Hepatocyte (in vitro differentiated cells): ENCODE data around the gene CNNM2. TPM values are rescaled to one million over a fixed set of nuclear protein-coding genes. Genes with fewer than 3 reads are reported as not detected.

Experiments
- DNase-seq: peaks from one replicate; pipeline ENCODE4 v3.0.0-alpha.2; 2016; ENCODE audit warnings: low spot score
- H2AFZ ChIP-seq: fragments of 200-600 bp; sonication (generic); 2 replicates; pipeline ENCODE4 v1.6.0; 2016; ENCODE audit warnings: antibody characterized with exemption, mild to moderate bottlenecking
- H3K27ac ChIP-seq: fragments of 200-600 bp; sonication (generic); 2 replicates; pipeline ENCODE4 v1.5.1; 2016; ENCODE audit warnings: mild to moderate bottlenecking
- H3K27me3 ChIP-seq: fragments of 200-600 bp; sonication (generic); 2 replicates; pipeline ENCODE4 v1.6.1; 2016
- H3K36me3 ChIP-seq: fragments of 200-600 bp; sonication (generic); replicated peaks from 2 replicates; pipeline ENCODE4 v1.5.1; 2016; ENCODE audit warnings: low read depth; ENCODE audit not compliant: insufficient read depth
- H3K4me1 ChIP-seq: fragments of 200-600 bp; sonication (generic); 2 replicates; pipeline ENCODE4 v1.5.1; 2016; ENCODE audit warnings: mild to moderate bottlenecking, moderate library complexity; ENCODE audit not compliant: insufficient read depth
- H3K4me2 ChIP-seq: fragments of 200-600 bp; sonication (generic); 2 replicates; pipeline ENCODE4 v1.6.0; 2016
- H3K4me3 ChIP-seq: fragments of 200-600 bp; sonication (generic); 2 replicates; pipeline ENCODE4 v1.5.1; 2016; ENCODE audit warnings: mild to moderate bottlenecking
- H3K79me2 ChIP-seq: fragments of 200-600 bp; sonication (generic); 2 replicates; pipeline ENCODE4 v1.6.0; 2017; ENCODE audit warnings: mild to moderate bottlenecking
- H3K9me2 ChIP-seq: fragments of 200-600 bp; sonication (generic); replicated peaks from 2 replicates; pipeline ENCODE4 v1.6.0; 2017; ENCODE audit warnings: mild to moderate bottlenecking; ENCODE audit not compliant: insufficient read depth
- H3K9me3 ChIP-seq: fragments of 200-600 bp; sonication (generic); 2 replicates; pipeline ENCODE4 v1.5.1; 2016; ENCODE audit warnings: low read depth, mild to moderate bottlenecking
- H4K20me1 ChIP-seq: fragments of 200-600 bp; sonication (generic); 2 replicates; pipeline ENCODE4 v1.6.0; 2016; ENCODE audit warnings: mild to moderate bottlenecking; ENCODE audit not compliant: insufficient read depth, poor library complexity, severe bottlenecking
- EZH2 ChIP-seq: fragments of 200-600 bp; sonication (generic); IDR thresholded peaks from 2 replicates; pipeline ENCODE4 v1.6.1; 2016; ENCODE audit warnings: antibody characterized with exemption, mild to moderate bottlenecking, borderline replicate concordance
- EZH2phosphoT487 ChIP-seq: fragments of 200-600 bp; sonication (generic); IDR thresholded peaks from one replicate; pipeline ENCODE4 v1.6.1; 2018; ENCODE audit warnings: antibody characterized with exemption, mild to moderate bottlenecking, low read depth, moderate library complexity; ENCODE audit not compliant: unreplicated experiment, severe bottlenecking
- WGBS: methylation state at CpG from one replicate; pipeline ENCODE4 v1.1.6; 2016; ENCODE audit warnings: low lambda C conversion rate; ENCODE audit errors: missing lambda C conversion rate; 5-methylcytosine and 5-hydroxymethylcytosine counted together
- polyA plus RNA-seq: library from polyadenylated mRNA; unstranded; fragments of >200 nt; fragmentation: Nextera tagmentation; extraction: Ambion mirVana; gene quantifications from 2 replicates; pipeline ENCODE4 v1.2.1, GENCODE V29; 2016
- total RNA-seq: library from RNA; depleted of rRNA; stranded (reverse); fragments of >200 nt; gene quantifications from 2 replicates; pipeline ENCODE4 v1.2.3, GENCODE V29; 2014
- TF ChIP-seq, protein P1 (sequence below): fragments of 200-600 bp; sonication (generic); IDR thresholded peaks from 2 replicates; pipeline ENCODE4 v1.5.1; 2016; ENCODE audit warnings: antibody characterized with exemption, mild to moderate bottlenecking; ENCODE audit not compliant: poor library complexity

The CNNM2 gene
- total and polyA plus RNA-seq, 2 experiments from 2014 or later = 6.8 to 9.8 TPM

GRCh38 chr10:103067484-103067883, 149.4 kb downstream of the CNNM2 start:
- Histone ChIP-seq H3K4me3 (no peak overlapping the region), H4K20me1 (no peaks in the 10 kb centered on the region), H3K9me3 (no peaks in the 10 kb centered on the region), H3K27me3 (no peaks in the 10 kb centered on the region), H2AFZ (no peak overlapping the region), H3K4me2 (no peak overlapping the region), H3K79me2 (no peaks in the 10 kb centered on the region), H3K9me2 (no peaks in the 10 kb centered on the region), H3K4me1 (no peaks in the 10 kb centered on the region), H3K36me3 (no peaks in the 10 kb centered on the region), H3K27ac (no peak overlapping the region)
- no peak for DNase-seq
- TF ChIP-seq EZH2 = no peak
- TF ChIP-seq, protein P1, sequence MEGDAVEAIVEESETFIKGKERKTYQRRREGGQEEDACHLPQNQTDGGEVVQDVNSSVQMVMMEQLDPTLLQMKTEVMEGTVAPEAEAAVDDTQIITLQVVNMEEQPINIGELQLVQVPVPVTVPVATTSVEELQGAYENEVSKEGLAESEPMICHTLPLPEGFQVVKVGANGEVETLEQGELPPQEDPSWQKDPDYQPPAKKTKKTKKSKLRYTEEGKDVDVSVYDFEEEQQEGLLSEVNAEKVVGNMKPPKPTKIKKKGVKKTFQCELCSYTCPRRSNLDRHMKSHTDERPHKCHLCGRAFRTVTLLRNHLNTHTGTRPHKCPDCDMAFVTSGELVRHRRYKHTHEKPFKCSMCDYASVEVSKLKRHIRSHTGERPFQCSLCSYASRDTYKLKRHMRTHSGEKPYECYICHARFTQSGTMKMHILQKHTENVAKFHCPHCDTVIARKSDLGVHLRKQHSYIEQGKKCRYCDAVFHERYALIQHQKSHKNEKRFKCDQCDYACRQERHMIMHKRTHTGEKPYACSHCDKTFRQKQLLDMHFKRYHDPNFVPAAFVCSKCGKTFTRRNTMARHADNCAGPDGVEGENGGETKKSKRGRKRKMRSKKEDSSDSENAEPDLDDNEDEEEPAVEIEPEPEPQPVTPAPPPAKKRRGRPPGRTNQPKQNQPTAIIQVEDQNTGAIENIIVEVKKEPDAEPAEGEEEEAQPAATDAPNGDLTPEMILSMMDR = no peak
- no peak for TF ChIP-seq EZH2phosphoT487
- WGBS = 96% methylated on average over 2 of the region's 2 CpGs

DNA sequence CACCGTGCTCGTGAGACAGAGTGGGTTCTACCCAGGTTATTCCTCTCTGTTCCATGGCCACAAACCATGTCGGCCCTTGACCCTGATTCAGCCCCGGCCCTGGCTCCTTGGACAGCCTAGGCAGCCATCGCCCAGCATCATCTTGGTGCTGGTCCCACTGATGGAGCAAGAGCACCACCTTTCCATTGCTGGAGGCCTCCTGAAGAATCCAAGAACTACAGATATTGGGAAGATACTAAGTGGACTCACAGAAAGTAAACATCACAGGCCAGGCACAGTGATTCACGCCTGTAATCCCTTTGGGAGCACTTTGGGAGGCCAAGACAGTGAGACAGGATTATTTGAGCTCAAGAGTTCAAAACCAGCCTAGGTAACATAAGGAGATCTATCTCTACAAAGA, 149.9 kb downstream of the CNNM2 start:
- Histone ChIP-seq H3K9me3 (no peaks in the 10 kb centered on the region), H3K4me2 (no peak overlapping the region), H3K79me2 (no peaks in the 10 kb centered on the region), H4K20me1 (no peaks in the 10 kb centered on the region), H2AFZ (no peak overlapping the region), H3K4me1 (no peaks in the 10 kb centered on the region), H3K27me3 (no peaks in the 10 kb centered on the region), H3K9me2 (no peaks in the 10 kb centered on the region), H3K4me3 (no peak overlapping the region), H3K27ac (no peak overlapping the region), H3K36me3 (no peaks in the 10 kb centered on the region)
- no peak for DNase-seq
- TF ChIP-seq EZH2 (no peak), EZH2phosphoT487 (no peak)
- TF ChIP-seq, protein P1 = no peak
- WGBS = 89% methylated on average over 6 of the region's 6 CpGs

DNA sequence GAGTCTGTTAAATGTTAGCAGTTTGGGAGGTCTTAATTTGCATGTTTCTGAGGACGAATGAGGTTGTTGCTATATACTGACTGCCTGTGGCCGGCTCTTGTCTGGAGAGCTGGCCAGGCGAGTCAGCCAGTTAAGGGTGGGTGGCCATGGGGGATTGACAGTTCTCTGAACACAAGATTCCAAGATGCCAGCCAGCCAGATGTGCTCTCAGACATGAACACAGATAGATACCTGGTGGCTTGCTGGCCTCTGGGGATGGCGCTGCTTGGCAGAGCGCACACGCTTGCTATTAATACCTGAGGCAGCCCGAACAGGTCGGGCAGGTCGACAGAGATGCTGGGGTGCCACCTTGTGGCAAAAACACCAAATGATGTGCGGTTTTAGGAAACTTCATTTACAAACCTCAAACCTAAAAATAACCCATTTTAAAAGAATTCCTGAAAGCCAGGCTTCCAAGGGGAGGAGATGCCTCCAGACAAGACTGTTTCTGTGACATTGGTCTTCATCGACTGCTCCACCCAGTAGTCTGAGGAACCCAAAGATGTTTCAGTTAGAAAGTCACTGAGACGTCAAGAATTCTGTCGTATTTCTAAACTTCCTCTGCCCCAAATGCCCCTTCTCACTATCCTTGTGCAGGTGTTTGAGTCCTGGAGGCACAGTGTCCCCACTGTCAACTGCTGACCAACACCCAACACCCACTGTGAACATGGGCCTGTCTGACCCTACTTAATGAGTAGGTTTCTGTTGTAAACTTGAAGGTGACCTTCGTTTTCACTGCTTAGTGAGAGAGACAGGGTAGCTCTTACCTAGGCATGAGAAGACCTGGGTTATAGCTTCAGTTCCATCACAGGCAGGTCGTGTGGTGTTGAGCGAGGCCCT, 151.6 kb downstream of the CNNM2 start:
- H3K79me2 ChIP-seq = no peaks in the 10 kb centered on the region
- no peak overlapping the region for H3K4me2 ChIP-seq
- no peak overlapping the region for H2AFZ ChIP-seq
- H3K9me2 ChIP-seq = no peaks in the 10 kb centered on the region
- H3K27me3 ChIP-seq = no peaks in the 10 kb centered on the region
- H3K27ac ChIP-seq = no peak overlapping the region
- no peaks in the 10 kb centered on the region for H3K36me3 ChIP-seq
- H3K4me3 ChIP-seq = no peak overlapping the region
- peak; percentile 85 for DNase-seq
- no peaks in the 10 kb centered on the region for H4K20me1 ChIP-seq
- 50% methylated on average over 16 of the region's 16 CpGs for WGBS
- no peaks in the 10 kb centered on the region for H3K9me3 ChIP-seq
- TF ChIP-seq, protein P1 = peak; percentile 82
- no peak for TF ChIP-seq EZH2
- no peak for TF ChIP-seq EZH2phosphoT487
- H3K4me1 ChIP-seq = no peaks in the 10 kb centered on the region
